Raji (cell line): ENCODE results near the gene DNAJC8.

Experiments
- POLR2A ChIP-seq: IDR thresholded peaks from 2 replicates; pipeline ENCODE4 v1.6.1; 2011; ENCODE audit warnings: low read depth, low read length, control low read depth; ENCODE audit not compliant: insufficient read depth

Gene DNAJC8, protein sequence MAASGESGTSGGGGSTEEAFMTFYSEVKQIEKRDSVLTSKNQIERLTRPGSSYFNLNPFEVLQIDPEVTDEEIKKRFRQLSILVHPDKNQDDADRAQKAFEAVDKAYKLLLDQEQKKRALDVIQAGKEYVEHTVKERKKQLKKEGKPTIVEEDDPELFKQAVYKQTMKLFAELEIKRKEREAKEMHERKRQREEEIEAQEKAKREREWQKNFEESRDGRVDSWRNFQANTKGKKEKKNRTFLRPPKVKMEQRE

DNA sequence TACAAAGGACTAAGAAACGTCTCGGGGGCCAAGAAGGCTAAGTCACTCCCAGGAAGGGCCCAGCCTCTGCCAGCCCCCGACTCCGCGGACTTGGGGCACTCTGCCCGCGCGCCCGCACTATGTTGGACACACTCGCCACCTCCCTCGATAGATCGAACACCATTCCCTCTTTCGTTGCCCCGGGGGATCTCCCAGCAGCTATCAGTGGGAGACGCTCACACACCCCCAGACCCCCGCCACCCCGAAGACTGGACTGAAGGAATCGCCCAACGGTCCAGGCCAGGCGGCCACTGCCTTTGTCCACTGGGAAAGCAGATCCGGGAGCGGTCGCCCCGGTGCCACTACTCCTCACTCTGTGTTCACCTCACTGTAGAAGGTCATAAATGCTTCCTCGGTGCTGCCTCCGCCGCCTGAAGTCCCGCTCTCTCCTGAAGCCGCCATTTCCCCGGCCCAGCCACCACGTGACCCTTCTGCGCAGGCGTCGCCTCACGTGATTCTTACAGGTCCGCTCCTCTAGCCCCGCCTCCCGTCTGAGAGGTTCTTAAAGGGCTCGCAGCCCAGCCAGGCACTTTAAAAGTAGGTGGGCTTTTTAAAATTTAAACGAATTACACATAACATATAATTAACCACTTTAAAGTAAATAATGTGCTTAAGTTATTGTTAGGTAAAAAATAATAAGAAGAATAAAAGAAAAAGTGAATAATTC is at the start of gene DNAJC8:
Gene DNAJC8 (minus strand): TSS at position 472 of the 706 bp plus-strand sequence. CDS start 31 bp downstream, at position 441.
- TF ChIP-seq POLR2A, result peak; percentile 94

DNA sequence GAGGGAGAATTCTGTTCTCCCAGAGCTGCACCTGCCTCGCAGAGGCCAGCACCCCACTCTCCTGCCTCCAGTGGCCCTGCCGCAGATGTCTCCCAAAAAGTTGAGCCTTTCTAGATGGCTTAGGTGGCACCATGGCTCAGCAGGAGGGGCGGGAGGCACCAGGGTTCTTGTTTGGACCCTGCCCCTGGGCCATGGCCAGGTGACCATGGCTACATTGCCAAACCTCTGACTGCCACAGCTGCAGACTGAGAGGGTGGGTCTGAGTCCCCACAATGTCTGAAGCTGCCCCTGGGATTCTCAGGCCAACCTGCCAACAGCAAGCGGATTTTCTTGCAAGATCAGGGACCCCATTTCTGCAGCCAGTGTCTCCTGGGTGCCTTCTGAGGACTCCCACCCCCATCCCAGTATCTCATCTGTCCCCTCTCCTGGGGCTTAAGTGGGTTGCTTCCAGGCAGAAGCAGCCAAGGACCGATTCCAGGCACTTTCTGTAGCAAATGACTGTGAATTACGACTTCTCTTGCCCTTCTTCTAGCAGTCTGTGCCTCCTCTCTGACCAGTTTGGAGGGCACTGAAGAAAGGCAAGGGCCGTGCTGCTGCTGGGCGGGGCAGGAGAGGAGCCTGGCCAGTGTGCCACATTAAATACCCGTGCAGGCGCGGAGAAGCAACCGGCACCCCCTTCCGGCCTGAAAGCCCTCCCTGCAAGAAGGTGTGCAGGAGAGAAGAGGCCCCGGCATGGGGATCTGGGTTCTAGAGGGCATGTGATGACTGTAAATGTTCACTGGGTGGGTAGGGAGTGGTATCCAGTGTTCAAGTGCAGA is 49.0 kb upstream of the DNAJC8 start:
- TF ChIP-seq POLR2A, result no peak

DNA sequence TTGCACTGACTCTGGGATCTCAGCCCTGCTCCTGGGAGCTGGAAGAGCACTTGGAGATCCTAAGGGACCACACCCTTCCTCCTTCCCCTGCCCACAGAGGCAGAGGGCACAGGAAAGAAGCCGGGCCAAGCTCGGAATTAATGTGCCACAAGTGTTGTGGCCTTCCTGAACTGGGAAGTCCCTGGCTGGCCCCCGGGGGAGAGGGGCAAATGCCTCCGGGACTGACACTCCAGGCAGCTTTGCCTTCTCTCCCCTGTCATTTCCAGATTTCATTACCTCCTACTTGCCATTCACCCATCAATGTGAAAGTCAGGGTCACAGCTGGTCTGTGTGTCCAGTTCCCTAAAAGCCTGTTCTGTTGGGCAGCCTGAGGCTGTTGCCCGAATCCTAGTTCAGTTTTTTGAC is 48.1 kb upstream of the DNAJC8 start:
- no peak for TF ChIP-seq POLR2A

DNA sequence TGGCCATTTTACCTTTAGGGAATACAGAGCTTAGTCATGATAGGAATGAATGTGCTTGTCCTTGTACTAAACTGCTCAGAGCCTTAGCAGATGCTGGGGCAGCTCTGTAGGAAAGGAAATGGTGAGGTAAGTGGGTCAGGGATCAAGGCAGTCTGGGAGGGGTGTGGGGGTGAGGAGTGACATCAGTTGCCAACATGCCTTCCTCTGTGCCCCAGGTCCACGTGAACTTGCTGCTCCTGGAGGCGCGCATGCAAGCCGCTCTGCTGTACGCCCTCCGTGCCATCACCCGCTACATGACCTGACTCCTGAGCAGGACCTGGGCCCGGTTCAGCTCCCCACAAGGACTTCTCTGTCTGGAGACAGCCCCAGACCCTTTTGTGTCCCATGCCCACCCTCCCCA is 47.7 kb upstream of the DNAJC8 start:
- no peak for TF ChIP-seq POLR2A

DNA sequence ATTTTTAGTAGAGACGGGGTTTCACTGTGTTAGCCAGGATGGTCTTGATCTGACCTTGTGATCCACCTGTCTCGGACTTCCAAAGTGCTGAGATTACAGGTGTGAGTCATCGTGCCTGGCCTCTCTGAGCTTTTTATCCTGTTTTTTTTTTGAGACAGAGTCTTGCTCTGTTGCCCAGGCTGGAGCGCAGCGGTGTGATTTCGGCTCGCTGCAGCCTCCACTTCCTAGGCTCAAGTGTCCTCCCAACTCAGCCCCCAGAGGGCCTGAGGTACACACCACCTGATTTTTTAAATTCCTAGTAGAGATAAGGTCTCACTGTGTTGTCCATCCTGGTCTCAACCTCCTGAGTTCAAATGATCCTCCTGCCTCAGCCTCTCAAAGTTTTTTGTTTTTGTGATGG is 46.9 kb upstream of the DNAJC8 start:
- no peak for TF ChIP-seq POLR2A

DNA sequence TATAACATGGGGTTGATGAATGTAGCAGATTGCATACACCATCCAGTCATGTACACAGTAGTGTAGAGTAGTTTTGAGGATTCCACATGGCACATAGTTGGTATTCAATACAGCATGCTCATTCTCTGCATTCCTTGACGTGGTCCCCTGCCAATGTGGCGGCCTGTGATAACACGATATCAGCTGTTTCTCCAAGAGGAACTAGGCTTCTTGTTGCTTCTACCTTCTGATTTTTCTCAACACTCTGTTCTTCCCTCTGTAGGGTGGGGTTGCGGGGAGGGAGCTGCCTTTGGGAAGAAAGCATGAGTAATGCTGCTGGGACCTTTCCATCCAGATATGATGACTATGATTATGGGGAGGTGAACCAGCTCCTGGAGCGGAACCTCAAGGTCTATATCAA is 45.9 kb upstream of the DNAJC8 start:
- no peak for TF ChIP-seq POLR2A

DNA sequence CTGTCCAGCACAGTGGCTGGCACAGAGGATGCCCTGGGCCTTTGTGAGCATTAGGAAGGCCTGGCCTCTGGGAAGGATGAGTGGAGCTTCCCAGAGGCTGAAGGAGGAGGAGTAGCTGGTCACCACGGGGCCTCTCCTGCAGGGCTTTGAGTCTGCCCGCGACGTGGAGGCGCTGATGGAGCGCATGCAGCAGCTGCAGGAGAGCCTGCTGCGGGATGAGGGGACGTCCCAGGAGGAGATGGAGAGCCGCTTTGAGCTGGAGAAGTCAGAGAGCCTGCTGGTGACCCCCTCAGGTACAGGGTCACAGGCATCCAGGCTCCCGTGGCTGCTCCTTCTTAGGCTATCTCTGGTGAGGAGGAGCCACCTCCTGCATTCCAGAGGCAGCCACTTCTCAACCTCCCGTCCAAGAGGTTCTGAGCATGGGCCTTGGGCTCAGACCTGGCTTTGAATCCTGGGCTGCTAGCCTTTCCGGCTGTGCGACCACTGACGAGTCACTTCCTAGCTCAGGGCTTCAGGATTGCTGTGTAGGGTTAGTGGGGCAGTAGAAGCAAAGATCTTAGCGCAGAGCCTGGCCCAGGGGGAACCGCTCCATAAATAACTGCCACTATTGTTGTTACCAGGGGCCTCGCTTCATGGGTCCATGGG is 40.5 kb upstream of the DNAJC8 start:
- no peak for TF ChIP-seq POLR2A

DNA sequence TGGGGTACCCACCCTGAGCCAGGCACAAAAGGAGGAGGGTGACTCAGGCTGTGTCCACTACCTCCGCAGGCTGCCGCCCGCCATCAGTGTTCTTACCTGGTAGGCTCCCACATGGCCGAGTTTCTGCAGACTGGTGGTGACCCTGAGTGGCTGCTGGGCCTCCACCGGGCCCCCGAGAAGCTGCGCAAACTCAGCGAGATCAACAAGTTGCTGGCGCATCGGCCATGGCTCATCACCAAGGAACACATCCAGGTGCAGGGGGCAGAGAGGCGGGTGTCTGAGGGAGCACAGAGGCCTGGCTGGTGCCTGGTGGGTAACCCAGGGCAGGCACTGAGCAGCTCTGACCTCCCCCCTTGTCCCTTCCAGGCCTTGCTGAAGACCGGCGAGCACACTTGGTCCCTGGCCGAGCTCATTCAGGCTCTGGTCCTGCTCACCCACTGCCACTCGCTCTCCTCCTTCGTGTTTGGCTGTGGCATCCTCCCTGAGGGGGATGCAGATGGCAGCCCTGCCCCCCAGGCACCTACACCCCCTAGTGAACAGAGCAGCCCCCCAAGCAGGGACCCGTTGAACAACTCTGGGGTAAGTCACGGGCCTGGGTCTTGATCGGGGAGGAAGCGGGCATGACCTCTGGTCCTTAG is 39.5 kb upstream of the DNAJC8 start:
- TF ChIP-seq POLR2A, result no peak

DNA sequence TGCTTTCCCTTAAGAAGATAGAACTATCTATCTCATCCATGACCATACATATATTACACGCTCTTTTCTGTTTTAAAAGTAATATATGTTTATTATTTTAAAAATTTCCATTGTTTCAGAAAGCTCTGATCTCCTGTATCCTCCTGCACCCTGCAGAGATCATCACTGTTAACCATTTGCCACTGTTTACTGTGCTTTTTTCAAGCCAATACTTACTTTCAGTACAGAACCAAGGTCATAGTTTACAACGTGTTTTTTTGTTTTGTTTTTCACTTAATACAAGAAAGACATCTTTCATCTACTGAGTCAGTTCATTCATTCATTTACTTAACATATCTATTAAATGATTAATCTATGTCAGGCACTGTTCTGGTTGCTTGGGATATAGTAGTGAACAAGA is 36.7 kb upstream of the DNAJC8 start:
- no peak for TF ChIP-seq POLR2A

DNA sequence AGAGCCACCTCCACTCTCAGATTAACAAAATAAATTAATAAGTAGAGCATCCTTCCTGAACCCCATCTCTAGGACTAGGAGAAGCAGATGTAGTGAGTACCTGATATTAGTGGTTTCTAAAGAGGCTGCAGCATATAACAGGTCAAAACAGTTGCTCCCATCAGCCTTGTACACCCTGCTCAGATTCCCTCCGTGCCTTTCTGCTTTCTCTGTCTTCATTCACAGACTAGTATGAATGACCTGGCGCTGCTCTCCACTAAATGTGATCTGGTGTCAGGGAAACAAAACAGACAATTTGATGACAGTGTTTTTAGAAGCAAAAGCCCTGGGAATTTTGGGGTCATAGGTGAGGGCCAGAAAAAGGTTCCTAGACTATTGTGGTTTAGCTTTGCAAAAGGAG is 34.8 kb upstream of the DNAJC8 start:
- TF ChIP-seq POLR2A, result no peak

DNA sequence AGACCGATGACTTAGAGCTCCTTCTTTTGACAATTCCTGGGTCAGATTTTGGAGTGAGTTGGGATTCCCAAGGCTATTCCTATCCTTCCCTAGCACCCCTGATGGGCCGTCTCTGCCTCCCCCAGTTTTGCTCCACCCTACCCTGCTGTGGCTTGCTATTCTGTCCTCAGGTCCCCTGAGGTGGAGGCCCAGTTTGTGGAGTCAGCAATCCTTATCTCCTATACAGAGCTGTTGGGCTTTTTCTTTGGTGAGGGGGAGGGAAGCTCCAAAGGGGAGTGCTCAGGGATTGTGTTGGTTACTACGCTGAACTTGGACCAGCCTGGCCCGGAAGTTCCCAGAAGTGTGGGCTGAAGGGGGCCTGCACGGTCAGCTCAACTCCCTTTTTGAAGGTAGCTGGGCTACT is 34.1 kb upstream of the DNAJC8 start:
- no peak for TF ChIP-seq POLR2A

DNA sequence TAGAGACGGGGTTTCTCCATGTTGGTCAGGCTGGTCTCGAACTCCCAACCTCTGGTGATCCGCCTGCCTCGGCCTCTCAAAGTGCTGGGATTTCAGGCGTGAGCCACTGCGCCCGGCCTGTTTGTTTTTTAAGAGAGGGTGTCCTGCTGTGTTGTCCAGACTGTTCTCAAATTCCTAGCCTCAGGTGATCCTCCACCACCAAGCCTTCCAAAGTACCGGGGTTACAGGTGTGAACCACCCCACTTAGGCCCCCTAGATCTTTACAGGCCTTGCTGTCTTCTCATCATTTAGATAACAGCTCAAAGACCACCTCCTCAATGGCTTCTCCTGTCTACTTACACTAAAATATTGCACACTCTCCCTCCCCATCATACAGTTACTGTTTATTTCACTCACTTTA is 32.7 kb upstream of the DNAJC8 start:
- no peak for TF ChIP-seq POLR2A

DNA sequence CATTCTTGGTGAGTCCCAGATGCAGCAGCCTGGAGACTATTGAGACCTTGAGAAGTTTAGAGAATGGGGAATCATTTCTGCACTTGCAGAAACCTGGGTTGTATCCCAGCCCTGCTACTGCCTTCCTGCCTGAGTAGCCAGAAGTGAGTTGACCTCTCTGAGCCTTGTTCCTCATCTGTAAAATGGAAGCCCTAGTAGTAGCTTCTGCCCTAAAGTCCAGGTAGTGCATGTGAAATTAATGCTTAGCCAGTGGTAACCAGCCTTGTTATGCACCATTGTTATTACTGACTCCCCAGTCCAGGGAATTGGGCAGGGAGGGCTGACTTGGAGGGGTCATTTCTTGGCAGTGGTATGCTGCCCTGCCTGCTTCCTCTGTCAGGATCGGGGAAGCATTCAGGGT is 32.1 kb upstream of the DNAJC8 start:
- no peak for TF ChIP-seq POLR2A

DNA sequence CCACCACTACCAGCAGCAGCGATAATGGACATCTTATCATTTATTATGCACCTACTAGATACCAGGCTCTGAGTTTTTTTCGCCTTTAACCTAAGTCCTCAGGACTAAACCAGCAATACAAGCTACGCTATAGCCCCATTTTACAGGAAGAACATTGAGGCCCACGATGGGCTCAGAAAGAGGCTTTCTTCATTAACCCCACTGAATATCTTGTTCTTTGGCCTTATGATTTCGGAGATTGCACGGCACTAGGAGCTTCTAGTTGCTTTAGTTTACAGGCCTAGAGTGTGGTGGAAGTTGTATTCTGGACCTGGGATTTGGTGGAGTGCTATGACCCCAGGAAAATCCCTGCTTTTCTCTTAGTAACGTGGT is 28.0 kb upstream of the DNAJC8 start:
- no peak for TF ChIP-seq POLR2A
